Transverse colon (tissue), 3 donors: ENCODE data around the gene MEG3.

Experiments used
- CTCF ChIP-seq, 5 experiments: fragments of 200-600 bp in 3 of 5; fragments of 450-650 bp in 2 of 5; sonication (generic) in 3 of 5; IDR thresholded peaks; 1 replicate in 2 of 5; 2 replicates in 3 of 5; pipeline ENCODE4 v1.5.1; 2016 to 2017; ENCODE audit warnings: antibody characterized with exemption in 5 of 5, inconsistent platforms in 3 of 5, mild to moderate bottlenecking in 2 of 5, moderate library complexity in 1 of 5
- EP300 ChIP-seq: sonication (generic); formaldehyde crosslinking; IDR thresholded peaks from one replicate; pipeline ENCODE4 v1.6.1; 2017; ENCODE audit warnings: antibody characterized with exemption, low read depth
- POLR2A ChIP-seq: fragments of 450-650 bp; IDR thresholded peaks from one replicate; pipeline ENCODE4 v1.6.1; 2016; ENCODE audit warnings: antibody characterized with exemption, mild to moderate bottlenecking, moderate library complexity

GRCh38 chr14:100790502-100791347, 35.2 kb upstream of the MEG3 start:
- TF ChIP-seq EP300, result no peak
- TF ChIP-seq POLR2A, result no peak
- no peak for TF ChIP-seq CTCF (IDR thresholded peaks at IDR 0.05)
